Adrenal gland (tissue), 12 donors: ENCODE results near the gene BEST4. TPM values are rescaled to one million over a fixed set of nuclear protein-coding genes. Genes with fewer than 3 reads are reported as not detected.

Source experiments
- DNase-seq, 7 donors: peaks; one replicate each; pipeline ENCODE4 v3.0.0-alpha.2; 2019 to 2020
- H3K27ac ChIP-seq, 5 donors: fragments of 200-600 bp; sonication (generic) in 4 of 5; 1 replicate in 3 of 5; 2 replicates in 2 of 5; pipeline versions ENCODE4 v1.5.1 to v1.8.0; 2016 to 2020; ENCODE audit warnings: mild to moderate bottlenecking in 1 of 5
- H3K27me3 ChIP-seq: fragments of 200-600 bp; 2 replicates; pipeline ENCODE4 v1.8.0; 2021
- H3K36me3 ChIP-seq, 2 donors: fragments of 200-600 bp; replicated peaks in 1 of 2; 1 replicate in 1 of 2; 2 replicates in 1 of 2; pipeline versions ENCODE4 v1.5.1 to v1.8.0; 2018 to 2022
- H3K4me1 ChIP-seq, 2 donors: fragments of 200-600 bp; replicated peaks in 1 of 2; 1 replicate in 1 of 2; 2 replicates in 1 of 2; pipeline versions ENCODE4 v1.5.1 to v1.8.0; 2018 to 2021
- H3K4me3 ChIP-seq, 4 donors: fragments of 200-600 bp; sonication (generic) in 3 of 4; one replicate each; pipeline ENCODE4 v1.5.1; 2016 to 2018
- H3K9me3 ChIP-seq, 3 donors: fragments of 200-600 bp; sonication (generic) in 1 of 3; replicated peaks in 1 of 3; 1 replicate in 2 of 3; 2 replicates in 1 of 3; pipeline versions ENCODE4 v1.5.1 to v1.8.0; 2016 to 2021
- POLR2A ChIP-seq, 2 donors: fragments of 450-650 bp; IDR thresholded peaks; one replicate each; pipeline ENCODE4 v1.6.1; 2017; ENCODE audit warnings: antibody characterized with exemption in 2 of 2, mild to moderate bottlenecking in 2 of 2, moderate library complexity in 1 of 2
- WGBS, 4 donors: extraction: QIAGEN DNeasy Blood & Tissue Kit in 2 of 4; methylation state at CpG; one replicate each; pipeline versions ENCODE4 v1.1.5 to v1.1.7; 2013 to 2017; 5-methylcytosine and 5-hydroxymethylcytosine counted together
- intact Hi-C, 2 donors: fragments of 100-400 bp; cut with DNase I; formaldehyde crosslinking; loops; one replicate each; pipeline versions ENCODE4 v1.14.1 to v1.15.0; 2022 to 2023
- polyA plus RNA-seq, 3 donors: library from polyadenylated mRNA; stranded (reverse); fragments of 200-250 nt in 2 of 3; fragments of 350-450 nt in 1 of 3; fragmentation: Illumina TruSeq in 1 of 3; extraction: RNeasy Lipid Tissue Mini Kit (QIAGEN cat#74804) in 1 of 3; gene quantifications; one replicate each; pipeline ENCODE4 v1.2.3, GENCODE V29; 2013 to 2014
- total RNA-seq, 9 donors: library from RNA; depleted of rRNA in 4 of 9; stranded (reverse); fragments of >200 nt in 4 of 9; fragments of 120-200 nt in 1 of 9; fragmentation: NEBNext Ultra II Directional in 1 of 9; extraction: Animal tissue kit (Norgen Biotek cat#: 25700) in 1 of 9; gene quantifications; one replicate each; pipeline versions ENCODE4 v1.1.0 to v1.2.4, GENCODE V29; 2013 to 2023
- TF ChIP-seq, protein P1 (sequence below), 6 experiments: fragments of 450-650 bp in 4 of 6; fragments of 200-600 bp in 2 of 6; sonication (generic) in 1 of 6; IDR thresholded peaks; 1 replicate in 5 of 6; 2 replicates in 1 of 6; pipeline versions ENCODE4 v1.5.1 to v1.8.0; 2016 to 2021; ENCODE audit warnings: antibody characterized with exemption in 6 of 6, mild to moderate bottlenecking in 2 of 6, moderate library complexity in 1 of 6
- donor health status: healthy with polysubstance abuse.
- donor health status: Bipolar disorder and iron deficiency.
- donor health status: DM: yes; HTN: yes; CAD: no.
- donor health status: DM: no; HTN: no; CAD: no.
- donor health status: DM: no; HTN: no; CAD: no.
- donor health status: DM: yes; HTN: yes; CAD: no.

BEST4 gene
- total and polyA plus RNA-seq, 12 donors, result 0.09 to 6.2 (median 0.68) TPM; not detected in 1

DNA sequence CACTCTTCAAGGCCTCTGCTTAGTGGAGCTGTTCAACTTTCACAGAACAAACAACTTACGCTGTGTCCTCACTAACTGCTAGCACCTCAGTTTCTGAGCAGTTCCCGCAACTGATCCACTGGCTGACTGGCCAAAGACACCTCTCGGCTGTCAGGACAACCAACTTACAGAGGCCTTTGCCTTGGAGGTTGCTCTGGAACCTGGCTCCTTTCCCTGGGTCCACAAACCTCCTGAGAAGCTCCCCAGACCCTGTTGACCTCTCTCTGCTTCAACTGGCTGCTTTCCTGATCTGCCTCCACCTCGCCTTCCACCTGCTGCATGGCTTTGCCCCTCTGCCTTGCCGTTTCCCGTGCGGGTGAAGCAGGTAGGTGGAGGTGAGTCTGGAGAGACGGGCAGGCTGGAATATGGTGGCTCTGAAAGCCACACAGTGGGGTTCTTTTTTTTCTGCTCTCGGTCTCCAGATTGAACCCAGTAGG lies 33.3 kb upstream of the BEST4 start:
- peak in 1 of 7 donors; percentile 16 for DNase-seq
- TF ChIP-seq, protein P1, sequence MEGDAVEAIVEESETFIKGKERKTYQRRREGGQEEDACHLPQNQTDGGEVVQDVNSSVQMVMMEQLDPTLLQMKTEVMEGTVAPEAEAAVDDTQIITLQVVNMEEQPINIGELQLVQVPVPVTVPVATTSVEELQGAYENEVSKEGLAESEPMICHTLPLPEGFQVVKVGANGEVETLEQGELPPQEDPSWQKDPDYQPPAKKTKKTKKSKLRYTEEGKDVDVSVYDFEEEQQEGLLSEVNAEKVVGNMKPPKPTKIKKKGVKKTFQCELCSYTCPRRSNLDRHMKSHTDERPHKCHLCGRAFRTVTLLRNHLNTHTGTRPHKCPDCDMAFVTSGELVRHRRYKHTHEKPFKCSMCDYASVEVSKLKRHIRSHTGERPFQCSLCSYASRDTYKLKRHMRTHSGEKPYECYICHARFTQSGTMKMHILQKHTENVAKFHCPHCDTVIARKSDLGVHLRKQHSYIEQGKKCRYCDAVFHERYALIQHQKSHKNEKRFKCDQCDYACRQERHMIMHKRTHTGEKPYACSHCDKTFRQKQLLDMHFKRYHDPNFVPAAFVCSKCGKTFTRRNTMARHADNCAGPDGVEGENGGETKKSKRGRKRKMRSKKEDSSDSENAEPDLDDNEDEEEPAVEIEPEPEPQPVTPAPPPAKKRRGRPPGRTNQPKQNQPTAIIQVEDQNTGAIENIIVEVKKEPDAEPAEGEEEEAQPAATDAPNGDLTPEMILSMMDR (IDR thresholded peaks at IDR 0.05), result no peak
- no peak for TF ChIP-seq POLR2A (IDR thresholded peaks at IDR 0.05)
- intact Hi-C loops, result no loop called here
- Histone ChIP-seq H3K27me3 (no peaks in the 10 kb centered on the region), H3K4me1 (peaks cover 8 to 17% of the 10 kb centered on the region in 2 donors), H3K36me3 (no peaks in the 10 kb centered on the region), H3K27ac (no peak overlapping the region), H3K4me3 (no peak overlapping the region), H3K9me3 (no peaks in the 10 kb centered on the region)
- 85 to 92% (median 90%) methylated on average over 9 of the region's 9 CpGs for WGBS, 4 donors

DNA sequence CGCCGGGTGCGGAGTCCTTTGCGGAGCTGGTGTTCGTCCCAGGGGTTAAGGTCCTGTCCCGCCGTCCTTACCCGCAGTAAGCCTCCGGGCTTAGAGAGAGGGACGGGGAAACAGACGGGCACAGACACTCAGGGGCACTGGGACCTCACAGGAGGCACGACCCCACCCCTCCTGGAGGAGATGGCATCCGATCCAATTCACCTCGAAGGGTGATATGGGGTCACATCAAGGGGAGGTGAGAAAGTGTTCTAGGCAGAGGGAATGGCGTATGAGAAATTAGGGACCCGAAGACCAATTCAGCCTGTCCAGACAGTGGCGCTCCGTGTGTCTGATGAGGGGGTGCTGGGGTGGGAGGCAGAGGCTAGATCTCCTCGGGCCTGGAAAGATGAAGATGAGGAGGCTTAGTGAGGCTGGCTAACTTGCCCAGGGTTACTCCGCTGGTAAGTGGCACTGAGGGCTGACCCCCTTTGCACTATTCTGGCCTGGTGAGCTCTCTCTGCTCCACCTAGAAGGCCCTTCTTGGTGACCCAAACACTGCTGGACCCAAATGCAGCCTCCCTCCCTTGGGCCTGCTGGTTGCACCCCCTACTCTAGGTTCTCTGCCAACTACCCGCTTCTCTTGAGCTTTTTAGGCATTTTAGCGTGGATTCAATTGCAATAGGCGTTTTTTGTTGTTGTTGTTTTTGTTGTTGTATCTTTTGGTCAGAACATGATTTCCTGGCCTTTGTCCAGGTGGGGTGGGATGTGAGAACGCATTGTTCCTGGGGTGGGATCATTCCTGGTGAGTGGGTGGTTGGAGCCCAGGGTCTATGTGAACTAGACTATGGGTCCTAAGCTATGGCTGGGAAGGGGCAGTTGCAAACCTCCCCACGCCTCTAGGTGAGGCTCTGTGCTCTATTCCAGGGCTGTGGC lies 32.6 kb upstream of the BEST4 start:
- peaks cover 8 to 17% of the 10 kb centered on the region in 2 donors for H3K4me1 ChIP-seq
- H3K4me3 ChIP-seq, result peak overlapping the region in 2 of 4 donors; percentile 27 to 56
- WGBS, 4 donors, result 25 to 37% (median 29%) methylated on average over 20 to 25 of the region's 25 CpGs
- peak in 3 of 7 donors; percentile 19 to 65 (median 26) for DNase-seq
- H3K9me3 ChIP-seq, result no peaks in the 10 kb centered on the region
- H3K36me3 ChIP-seq, result no peaks in the 10 kb centered on the region
- intact Hi-C loops, result no loop called here
- H3K27me3 ChIP-seq, result no peaks in the 10 kb centered on the region
- H3K27ac ChIP-seq, result peak overlapping the region; percentile 66 to 93 (median 83)
- TF ChIP-seq, protein P1 (IDR thresholded peaks at IDR 0.05), result peak in 1 of 6 experiments; percentile 24
- no peak for TF ChIP-seq POLR2A (IDR thresholded peaks at IDR 0.05)

DNA sequence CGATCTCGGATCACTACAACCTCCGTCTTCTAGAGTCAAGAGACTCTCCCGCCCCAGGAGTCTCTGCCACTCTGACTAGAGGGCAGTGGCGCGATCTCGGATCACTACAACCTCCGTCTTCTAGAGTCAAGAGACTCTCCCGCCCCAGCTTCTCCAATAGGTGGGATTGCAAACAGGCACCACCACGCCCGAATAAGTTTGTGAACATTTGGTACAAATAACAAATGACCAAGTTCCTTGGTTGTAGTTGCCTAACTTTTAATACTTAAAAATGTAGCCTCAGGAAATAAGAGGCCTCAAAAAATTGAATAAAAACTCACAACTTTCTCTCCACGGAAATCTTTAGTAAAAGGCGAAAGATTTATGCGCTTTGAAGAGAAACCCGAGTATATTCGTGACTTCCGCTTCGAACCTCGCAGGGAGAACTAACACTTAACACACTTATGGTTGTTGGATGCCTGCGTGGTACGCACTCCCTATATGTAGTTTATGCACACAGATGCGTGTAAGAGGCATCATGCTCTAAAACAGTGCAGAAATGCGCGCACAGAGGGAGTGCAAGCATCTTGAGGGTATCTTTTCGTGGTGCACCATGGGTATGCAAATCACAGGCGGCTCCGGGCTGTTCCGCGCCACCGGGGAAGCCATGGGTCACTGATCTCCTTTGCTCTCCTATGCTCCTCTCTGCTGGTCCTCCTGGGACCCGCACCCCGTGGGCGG lies 31.8 kb upstream of the BEST4 start:
- DNase-seq, result peak; percentile 74 to 95 (median 84)
- WGBS, 4 donors, result 0 to 2% (median 1%) methylated on average over 30 to 33 of the region's 33 CpGs
- Histone ChIP-seq H3K36me3 (peaks cover 0 to 5% of the 10 kb centered on the region in 2 donors), H3K27me3 (no peaks in the 10 kb centered on the region), H3K4me1 (peaks cover 8 to 17% of the 10 kb centered on the region in 2 donors), H3K4me3 (peak overlapping the region in 2 of 4 donors; percentile 27 to 56), H3K27ac (peak overlapping the region; percentile 66 to 93 (median 83)), H3K9me3 (no peaks in the 10 kb centered on the region)
- peak; percentile 92 to 98 for TF ChIP-seq POLR2A (IDR thresholded peaks at IDR 0.05)
- TF ChIP-seq, protein P1 (IDR thresholded peaks at IDR 0.05), result peak in 1 of 6 experiments; percentile 5
- intact Hi-C loops, result loop anchor here in 1 of 2 donors (2.0 kb wide), 1 partner anchor 19 kb away; the partner anchor contains the start of gene PLK3

DNA sequence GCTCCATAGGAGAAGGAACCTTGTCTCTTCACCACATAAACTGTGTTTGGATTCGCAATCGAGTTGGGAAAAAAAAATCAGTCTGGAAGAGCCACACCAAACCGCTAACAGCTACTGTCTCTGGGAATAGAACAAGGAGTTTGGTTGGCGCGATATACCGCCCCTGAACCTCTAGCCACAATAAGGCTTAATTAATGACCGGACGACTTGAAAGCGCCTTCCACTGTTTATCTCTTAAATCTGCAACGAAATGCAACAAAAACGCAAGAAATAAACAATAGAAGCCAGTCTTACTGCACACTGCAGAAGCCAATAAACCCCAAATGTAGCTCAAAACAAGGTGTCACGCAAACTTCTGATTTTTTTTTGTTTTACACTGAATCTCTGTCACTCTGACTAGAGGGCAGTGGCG lies 31.2 kb upstream of the BEST4 start:
- peaks cover 0 to 6% of the 10 kb centered on the region in 2 donors for H3K36me3 ChIP-seq
- H3K27me3 ChIP-seq, result no peaks in the 10 kb centered on the region
- 0 to 2% (median 1%) methylated on average over 13 of the region's 13 CpGs for WGBS, 4 donors
- intact Hi-C loops, result loop anchor here in 1 of 2 donors (2.0 kb wide), 1 partner anchor 18 kb away; the partner anchor contains the start of gene PLK3
- H3K9me3 ChIP-seq, result no peaks in the 10 kb centered on the region
- DNase-seq, result peak in 2 of 7 donors; percentile 19 to 58
- H3K27ac ChIP-seq, result peak overlapping the region; percentile 66 to 93 (median 83)
- H3K4me3 ChIP-seq, result peak overlapping the region in 1 of 4 donors; percentile 56
- H3K4me1 ChIP-seq, result peaks cover 8 to 18% of the 10 kb centered on the region in 2 donors
- TF ChIP-seq POLR2A (IDR thresholded peaks at IDR 0.05), result no peak
- TF ChIP-seq, protein P1 (IDR thresholded peaks at IDR 0.05), result no peak
